K562 (cell line): ENCODE results near the gene MAP4K4. TPM values are rescaled to one million over a fixed set of nuclear protein-coding genes. Genes with fewer than 3 reads are reported as not detected.

Source experiments
- ATAC-seq: fragments of 200-7000 bp; cut with Tn5 transposase; 3 replicates; pipeline ENCODE4 v1.9.1; 2020; ENCODE audit warnings: moderate library complexity
- BruUV-seq: library from RNA; stranded (reverse); fragments of 400-500 nt; replicated peaks from 2 replicates; lab custom pipeline; 2021; lab: Mats Ljungman, UMichigan
- CTCF ChIA-PET: fragments of 300-600 bp; formaldehyde crosslinking; extraction: SDS; loops from one replicate; lab custom pipeline; 2021; ENCODE audit warnings: low intra/inter-chr PET ratio; lab: Yijun Ruan, JAX
- POLR2A ChIA-PET: fragments of 300-600, 350-650 bp; sonication (Branson Sonifier 250); formaldehyde crosslinking; extraction: SDS; loops from one replicate; lab custom pipeline; 2021; ENCODE audit warnings: antibody characterized with exemption, inconsistent platforms; lab: Yijun Ruan, JAX
- DNase-seq, 4 experiments: peaks; one replicate each; pipeline versions ENCODE4 v3.0.0 to v3.0.0-alpha.2; 2011 to 2018; ENCODE audit warnings: low spot score in 3 of 4, mixed read lengths in 3 of 4; ENCODE audit errors: extremely low read depth in 1 of 4
- FAIRE-seq: peaks from 2 replicates; lab custom pipeline; 2011; peaks lifted over from hg19 to GRCh38; lab: Jason Lieb, UNC
- H2AFZ ChIP-seq: 2 replicates; pipeline ENCODE4 v1.6.0; 2011; ENCODE audit warnings: low read depth, low read length, control low read depth, inconsistent platforms
- H3K27ac ChIP-seq: fragments of 200-600 bp; 3 replicates; pipeline ENCODE4 v1.8.0; 2011; ENCODE audit warnings: low read depth, mild to moderate bottlenecking, control low read depth, inconsistent platforms, low read length, moderate library complexity, mixed read lengths; ENCODE audit errors: extremely low read depth
- H3K27me3 ChIP-seq, 2 experiments: fragments of 300-600 bp in 1 of 2; 2 replicates in 1 of 2; 3 replicates in 1 of 2; pipeline versions ENCODE4 v1.6.0 to v1.8.0; 2011; ENCODE audit warnings: inconsistent platforms in 2 of 2, low read length in 2 of 2, mild to moderate bottlenecking in 1 of 2, mixed read lengths in 1 of 2, moderate library complexity in 1 of 2; ENCODE audit not compliant: control insufficient read depth in 2 of 2, insufficient read depth in 2 of 2
- H3K36me3 ChIP-seq: fragments of 300-600 bp; 3 replicates; pipeline ENCODE4 v1.8.0; 2011; ENCODE audit warnings: mild to moderate bottlenecking, low read length, inconsistent platforms; ENCODE audit not compliant: control insufficient read depth, insufficient read depth
- H3K4me1 ChIP-seq, 2 experiments: fragments of 200-600 bp in 1 of 2; replicated peaks in 1 of 2; 2 replicates in 1 of 2; 3 replicates in 1 of 2; pipeline versions ENCODE4 v1.5.1 to v1.8.0; 2011; ENCODE audit warnings: inconsistent platforms in 2 of 2, low read length in 2 of 2, mild to moderate bottlenecking in 1 of 2, mixed read lengths in 1 of 2, moderate library complexity in 1 of 2; ENCODE audit not compliant: control insufficient read depth in 2 of 2, insufficient read depth in 2 of 2
- H3K4me2 ChIP-seq: 2 replicates; pipeline ENCODE4 v1.6.1; 2011; ENCODE audit warnings: low read length, control low read depth, inconsistent platforms, mixed read lengths; ENCODE audit not compliant: insufficient read depth
- H3K4me3 ChIP-seq: fragments of 200-600 bp; sonication (generic), shearing (Covaris generic); 2 replicates; pipeline ENCODE4 v1.5.1; 2016; ENCODE audit warnings: control low read depth, inconsistent platforms
- H3K79me2 ChIP-seq: fragments of 200-600 bp; 3 replicates; pipeline ENCODE4 v1.8.0; 2011; ENCODE audit warnings: low read length, inconsistent platforms; ENCODE audit not compliant: control insufficient read depth, insufficient read depth
- H3K9ac ChIP-seq, 2 experiments: 2 replicates each; pipeline versions ENCODE4 v1.6.0 to v1.6.1; 2011; ENCODE audit warnings: low read depth in 2 of 2, low read length in 2 of 2, control low read depth in 1 of 2, inconsistent platforms in 1 of 2, mild to moderate bottlenecking in 1 of 2, mixed read lengths in 1 of 2; ENCODE audit not compliant: insufficient read depth in 1 of 2
- H3K9me1 ChIP-seq: one replicate; pipeline ENCODE4 v1.6.0; 2011; ENCODE audit warnings: inconsistent platforms, mild to moderate bottlenecking, low read length, moderate library complexity; ENCODE audit not compliant: control insufficient read depth, insufficient read depth
- H3K9me3 ChIP-seq: replicated peaks from 2 replicates; pipeline ENCODE4 v1.5.1; 2011; ENCODE audit warnings: low read depth, low read length, inconsistent platforms; ENCODE audit not compliant: control insufficient read depth, insufficient read depth
- H4K20me1 ChIP-seq: replicated peaks from 2 replicates; pipeline ENCODE4 v1.6.1; 2011; ENCODE audit warnings: low read length, inconsistent platforms, mixed read lengths; ENCODE audit not compliant: control insufficient read depth, insufficient read depth
- ARID2 ChIP-seq: fragments of 450-650 bp; IDR thresholded peaks from 2 replicates; pipeline ENCODE4 v1.6.1; 2017; ENCODE audit warnings: antibody characterized with exemption, mild to moderate bottlenecking
- JUND ChIP-seq, 2 experiments: IDR thresholded peaks; 2 replicates in 1 of 2; 3 replicates in 1 of 2; pipeline ENCODE4 v1.6.1; 2011; ENCODE audit warnings: borderline replicate concordance in 2 of 2, low read depth in 2 of 2, low read length in 2 of 2, improper control_type of control experiment in 1 of 2, missing biosample characterization in 1 of 2, missing genetic modification characterization in 1 of 2, missing genetic modification reagents in 1 of 2
- NRF1 ChIP-seq, 2 experiments: fragments of 450-650 bp; IDR thresholded peaks in 1 of 2; conservative IDR thresholded peaks in 1 of 2; 2 replicates each; pipeline ENCODE4 v1.6.1; 2014; ENCODE audit warnings: mild to moderate bottlenecking in 2 of 2
- POLR2AphosphoS2 ChIP-seq: IDR thresholded peaks from 2 replicates; pipeline ENCODE4 v1.6.1; 2012; ENCODE audit warnings: low read length, improper control_type of control experiment
- RBM25 ChIP-seq: fragments of 200-400 bp; formaldehyde crosslinking; IDR thresholded peaks from 2 replicates; pipeline ENCODE4 v1.6.1; 2018; ENCODE audit warnings: low read length, low read depth, moderate library complexity; ENCODE audit not compliant: severe bottlenecking
- RNF2 ChIP-seq: sonication (generic); IDR thresholded peaks from 2 replicates; pipeline ENCODE4 v1.6.1; 2016
- ZNF12 ChIP-seq: sonication (generic); formaldehyde crosslinking; IDR thresholded peaks from 2 replicates; pipeline ENCODE4 v1.4.0; 2020; ENCODE audit warnings: mild to moderate bottlenecking, missing genetic modification reagents
- ZNF121 ChIP-seq: sonication (generic); formaldehyde crosslinking; conservative IDR thresholded peaks from 2 replicates; pipeline ENCODE4 v1.8.0; 2022; ENCODE audit warnings: missing genetic modification reagents
- ZNF134 ChIP-seq: fragments of 250-450 bp; sonication (Bioruptor Pico); conservative IDR thresholded peaks from 2 replicates; pipeline ENCODE4 v1.4.0; 2020
- ZNF274 ChIP-seq: IDR thresholded peaks from 2 replicates; pipeline ENCODE4 v1.6.1; 2011; ENCODE audit warnings: low read depth, mild to moderate bottlenecking, low read length, moderate library complexity, borderline replicate concordance
- WGBS: fragments of 100-300 bp; shearing (Covaris generic); methylation state at CpG from one replicate; pipeline ENCODE4 v1.1.6; 2016; ENCODE audit warnings: low coverage, mixed read lengths; ENCODE audit not compliant: insufficient coverage; ENCODE audit errors: missing lambda C conversion rate; 5-methylcytosine and 5-hydroxymethylcytosine counted together
- in situ Hi-C: fragments of 300-500 bp; cut with MboI; formaldehyde crosslinking; loops from 4 replicates; pipeline ENCODE4 v1.15.0; 2018; ENCODE audit warnings: inconsistent platforms, mixed read lengths
- intact Hi-C: fragments of 100-400 bp; cut with micrococcal nuclease; formaldehyde crosslinking; loops from 2 replicates; pipeline ENCODE4 v1.14.2; 2022
- polyA plus RNA-seq, 8 experiments: library from polyadenylated mRNA; depleted of rRNA in 4 of 8; stranded (reverse) in 5 of 8; unstranded in 3 of 8; fragments of >200 nt; fragmentation: Nextera tagmentation in 2 of 8; fragmentation: Illumina TruSeq in 1 of 8; extraction: Ambion mirVana in 2 of 8; extraction: Trizol in 1 of 8; gene quantifications; 2 replicates each; pipeline versions ENCODE4 v1.2.1 to v1.2.3, GENCODE V29; 2011 to 2014; ENCODE audit warnings: inconsistent platforms in 1 of 8, missing spikeins in 1 of 8
- total RNA-seq, 7 experiments: library from RNA; depleted of rRNA in 6 of 7; stranded (reverse); fragments of >200 nt in 6 of 7; fragmentation: Illumina TruSeq in 2 of 7; extraction: Trizol in 2 of 7; gene quantifications; 2 replicates each; pipeline versions ENCODE4 v1.2.1 to v1.2.3, GENCODE V29; 2011 to 2021; ENCODE audit warnings: low replicate concordance in 1 of 7
- TF ChIP-seq, protein P1 (sequence below), 3 experiments: fragments of 200-800 bp in 1 of 3; fragments of 250-450 bp in 1 of 3; fragments of 450-650 bp in 1 of 3; sonication (Bioruptor Pico) in 1 of 3; sonication (Bioruptor generic) in 1 of 3; formaldehyde crosslinking in 1 of 3; IDR thresholded peaks; 2 replicates each; pipeline versions ENCODE4 v1.6.1 to v1.8.0; 2016 to 2022; ENCODE audit warnings: mild to moderate bottlenecking in 2 of 3, missing genetic modification characterization in 2 of 3, missing compliant biosample characterization in 1 of 3, moderate library complexity in 1 of 3
- TF ChIP-seq, protein P2 (sequence below): fragments of 250-450 bp; sonication (Bioruptor Pico); IDR thresholded peaks from 2 replicates; pipeline ENCODE4 v1.9.0; 2021; ENCODE audit warnings: mild to moderate bottlenecking
- TF ChIP-seq, protein P3 (sequence below): sonication (generic); formaldehyde crosslinking; IDR thresholded peaks from 2 replicates; pipeline ENCODE4 v1.8.0; 2022; ENCODE audit warnings: mild to moderate bottlenecking, missing genetic modification reagents

MAP4K4 gene
- total and polyA plus RNA-seq, 9 of the 15 experiments (the other 6 are each of a cell fraction or from before 2014, with no cell fraction given) = 7.6 to 76.4 (median 50.6) TPM

DNA sequence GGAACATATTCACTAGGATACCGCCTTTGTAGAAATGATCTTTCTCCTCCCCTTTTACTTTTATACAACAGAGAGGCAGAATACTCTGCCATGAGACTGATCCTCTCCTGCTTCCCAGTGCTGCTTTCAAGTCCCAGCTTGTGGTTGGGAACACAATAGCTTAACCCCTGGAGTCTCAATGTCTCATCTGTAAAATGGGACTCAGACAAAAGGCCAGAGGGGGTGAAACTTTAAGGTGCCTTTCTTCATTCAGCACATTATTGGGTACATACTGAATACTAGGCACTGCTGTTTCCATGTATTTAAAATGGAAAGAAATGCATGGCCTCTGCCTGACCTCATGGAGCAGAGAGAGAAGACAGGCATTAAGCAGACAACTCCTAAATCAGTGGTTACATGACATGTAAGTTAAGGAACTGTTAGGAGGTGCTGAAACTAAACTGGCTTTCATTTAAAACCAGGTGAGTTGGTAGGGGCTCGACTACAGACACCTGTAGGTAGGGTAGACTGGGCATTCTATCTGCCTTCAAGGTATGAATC lies 53.8 kb downstream of the MAP4K4 start:
- Histone ChIP-seq H3K9me3 (no peaks in the 10 kb centered on the region), H3K4me3 (no peak overlapping the region), H3K4me1 (peaks cover 7 to 27% of the 10 kb centered on the region in 2 experiments; a peak in 4 of 5 replicates), H3K9ac (no peak overlapping the region), H3K4me2 (0 out of 2 replicates have a peak overlapping the region, but pooled peaks have one; percentile 4), H3K36me3 (no peaks in the 10 kb centered on the region), H3K27me3 (no peaks in the 10 kb centered on the region), H3K9me1 (no peaks in the 10 kb centered on the region), H4K20me1 (peaks cover 6% of the 10 kb centered on the region), H3K79me2 (peaks cover 61% of the 10 kb centered on the region), H2AFZ (no peak overlapping the region), H3K27ac (no peak overlapping the region)
- POLR2A ChIA-PET = interaction anchor here (1.0 kb wide), 1 partner anchor 19 kb away, joined by 4 read pairs; no protein-coding TSS in a partner anchor
- intact Hi-C loops = loop anchor here (5.0 kb wide), 1 partner anchor 44 kb away; no protein-coding TSS in a partner anchor
- in situ Hi-C loops = no loop called here
- peak; percentile 35 for ATAC-seq
- no peak for DNase-seq
- FAIRE-seq = peak; percentile 44
- CTCF ChIA-PET = no interaction called here
- 38% methylated on average over 2 of the region's 2 CpGs for WGBS
- BruUV-seq = no TSS peak
- TF ChIP-seq ZNF12 (CRISPR knock-in tag) = no peak
- TF ChIP-seq ZNF134 (CRISPR knock-in tag) = no peak
- no peak for TF ChIP-seq NRF1 (conservative IDR thresholded peaks at IDR 0.05 in 1 of 2, IDR thresholded peaks at IDR 0.05 in 1 of 2)
- TF ChIP-seq, protein P1, sequence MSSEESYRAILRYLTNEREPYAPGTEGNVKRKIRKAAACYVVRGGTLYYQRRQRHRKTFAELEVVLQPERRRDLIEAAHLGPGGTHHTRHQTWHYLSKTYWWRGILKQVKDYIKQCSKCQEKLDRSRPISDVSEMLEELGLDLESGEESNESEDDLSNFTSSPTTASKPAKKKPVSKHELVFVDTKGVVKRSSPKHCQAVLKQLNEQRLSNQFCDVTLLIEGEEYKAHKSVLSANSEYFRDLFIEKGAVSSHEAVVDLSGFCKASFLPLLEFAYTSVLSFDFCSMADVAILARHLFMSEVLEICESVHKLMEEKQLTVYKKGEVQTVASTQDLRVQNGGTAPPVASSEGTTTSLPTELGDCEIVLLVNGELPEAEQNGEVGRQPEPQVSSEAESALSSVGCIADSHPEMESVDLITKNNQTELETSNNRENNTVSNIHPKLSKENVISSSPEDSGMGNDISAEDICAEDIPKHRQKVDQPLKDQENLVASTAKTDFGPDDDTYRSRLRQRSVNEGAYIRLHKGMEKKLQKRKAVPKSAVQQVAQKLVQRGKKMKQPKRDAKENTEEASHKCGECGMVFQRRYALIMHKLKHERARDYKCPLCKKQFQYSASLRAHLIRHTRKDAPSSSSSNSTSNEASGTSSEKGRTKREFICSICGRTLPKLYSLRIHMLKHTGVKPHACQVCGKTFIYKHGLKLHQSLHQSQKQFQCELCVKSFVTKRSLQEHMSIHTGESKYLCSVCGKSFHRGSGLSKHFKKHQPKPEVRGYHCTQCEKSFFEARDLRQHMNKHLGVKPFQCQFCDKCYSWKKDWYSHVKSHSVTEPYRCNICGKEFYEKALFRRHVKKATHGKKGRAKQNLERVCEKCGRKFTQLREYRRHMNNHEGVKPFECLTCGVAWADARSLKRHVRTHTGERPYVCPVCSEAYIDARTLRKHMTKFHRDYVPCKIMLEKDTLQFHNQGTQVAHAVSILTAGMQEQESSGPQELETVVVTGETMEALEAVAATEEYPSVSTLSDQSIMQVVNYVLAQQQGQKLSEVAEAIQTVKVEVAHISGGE (CRISPR knock-in tag; IDR thresholded peaks at IDR 0.05) = no peak
- TF ChIP-seq ZNF274 = no peak
- TF ChIP-seq, protein P2, sequence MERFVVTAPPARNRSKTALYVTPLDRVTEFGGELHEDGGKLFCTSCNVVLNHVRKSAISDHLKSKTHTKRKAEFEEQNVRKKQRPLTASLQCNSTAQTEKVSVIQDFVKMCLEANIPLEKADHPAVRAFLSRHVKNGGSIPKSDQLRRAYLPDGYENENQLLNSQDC (CRISPR knock-in tag) = no peak
- TF ChIP-seq, protein P3, sequence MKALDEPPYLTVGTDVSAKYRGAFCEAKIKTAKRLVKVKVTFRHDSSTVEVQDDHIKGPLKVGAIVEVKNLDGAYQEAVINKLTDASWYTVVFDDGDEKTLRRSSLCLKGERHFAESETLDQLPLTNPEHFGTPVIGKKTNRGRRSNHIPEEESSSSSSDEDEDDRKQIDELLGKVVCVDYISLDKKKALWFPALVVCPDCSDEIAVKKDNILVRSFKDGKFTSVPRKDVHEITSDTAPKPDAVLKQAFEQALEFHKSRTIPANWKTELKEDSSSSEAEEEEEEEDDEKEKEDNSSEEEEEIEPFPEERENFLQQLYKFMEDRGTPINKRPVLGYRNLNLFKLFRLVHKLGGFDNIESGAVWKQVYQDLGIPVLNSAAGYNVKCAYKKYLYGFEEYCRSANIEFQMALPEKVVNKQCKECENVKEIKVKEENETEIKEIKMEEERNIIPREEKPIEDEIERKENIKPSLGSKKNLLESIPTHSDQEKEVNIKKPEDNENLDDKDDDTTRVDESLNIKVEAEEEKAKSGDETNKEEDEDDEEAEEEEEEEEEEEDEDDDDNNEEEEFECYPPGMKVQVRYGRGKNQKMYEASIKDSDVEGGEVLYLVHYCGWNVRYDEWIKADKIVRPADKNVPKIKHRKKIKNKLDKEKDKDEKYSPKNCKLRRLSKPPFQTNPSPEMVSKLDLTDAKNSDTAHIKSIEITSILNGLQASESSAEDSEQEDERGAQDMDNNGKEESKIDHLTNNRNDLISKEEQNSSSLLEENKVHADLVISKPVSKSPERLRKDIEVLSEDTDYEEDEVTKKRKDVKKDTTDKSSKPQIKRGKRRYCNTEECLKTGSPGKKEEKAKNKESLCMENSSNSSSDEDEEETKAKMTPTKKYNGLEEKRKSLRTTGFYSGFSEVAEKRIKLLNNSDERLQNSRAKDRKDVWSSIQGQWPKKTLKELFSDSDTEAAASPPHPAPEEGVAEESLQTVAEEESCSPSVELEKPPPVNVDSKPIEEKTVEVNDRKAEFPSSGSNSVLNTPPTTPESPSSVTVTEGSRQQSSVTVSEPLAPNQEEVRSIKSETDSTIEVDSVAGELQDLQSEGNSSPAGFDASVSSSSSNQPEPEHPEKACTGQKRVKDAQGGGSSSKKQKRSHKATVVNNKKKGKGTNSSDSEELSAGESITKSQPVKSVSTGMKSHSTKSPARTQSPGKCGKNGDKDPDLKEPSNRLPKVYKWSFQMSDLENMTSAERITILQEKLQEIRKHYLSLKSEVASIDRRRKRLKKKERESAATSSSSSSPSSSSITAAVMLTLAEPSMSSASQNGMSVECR (CRISPR knock-in tag) = no peak
- no peak for TF ChIP-seq ZNF121 (CRISPR knock-in tag)
- TF ChIP-seq JUND (IDR thresholded peaks at IDR 0.05; ENCODE audit: borderline replicate concordance, low read depth, low read length) = no peak
- TF ChIP-seq JUND (tag; IDR thresholded peaks at IDR 0.05; ENCODE audit: borderline replicate concordance, low read depth, low read length) = no peak
- TF ChIP-seq ARID2 = no peak
- TF ChIP-seq RBM25 = no peak
- no peak for TF ChIP-seq POLR2AphosphoS2
- TF ChIP-seq RNF2 = no peak
